GM23338 (cell line): ENCODE measurements around the gene SIRPB2. TPM values are rescaled to one million over a fixed set of nuclear protein-coding genes. Genes with fewer than 3 reads are reported as not detected.

Experiments used
- ATAC-seq: fragments of 200-7000 bp; cut with Tn5 transposase; 3 replicates; pipeline ENCODE4 v1.9.1; 2020
- DNase-seq: peaks from one replicate; pipeline ENCODE4 v3.0.0-alpha.2; 2015; ENCODE audit warnings: low spot score
- H2AFZ ChIP-seq: fragments of 200-600 bp; sonication (generic); 2 replicates; pipeline ENCODE4 v1.8.0; 2016; ENCODE audit warnings: antibody characterized with exemption, mild to moderate bottlenecking, moderate library complexity
- H3F3A ChIP-seq: fragments of 200-600 bp; sonication (generic); replicated peaks from 2 replicates; pipeline ENCODE4 v1.8.0; 2017; ENCODE audit warnings: antibody characterized with exemption, mixed run types, low read depth
- H3K27ac ChIP-seq: fragments of 200-600 bp; sonication (generic); 2 replicates; pipeline ENCODE4 v1.6.1; 2016; ENCODE audit warnings: low read depth
- H3K27me3 ChIP-seq: fragments of 200-600 bp; sonication (generic); 2 replicates; pipeline ENCODE4 v1.8.0; 2016; ENCODE audit warnings: mild to moderate bottlenecking, mixed run types, moderate library complexity; ENCODE audit not compliant: insufficient read depth
- H3K36me3 ChIP-seq: fragments of 200-600 bp; sonication (generic); 2 replicates; pipeline ENCODE4 v1.8.0; 2016; ENCODE audit warnings: mild to moderate bottlenecking; ENCODE audit not compliant: insufficient read depth
- H3K4me1 ChIP-seq: fragments of 200-600 bp; sonication (generic); 2 replicates; pipeline ENCODE4 v1.8.0; 2016; ENCODE audit warnings: mild to moderate bottlenecking, moderate library complexity; ENCODE audit not compliant: insufficient read depth
- H3K4me2 ChIP-seq: fragments of 200-600 bp; sonication (generic); 2 replicates; pipeline ENCODE4 v1.7.1; 2017; ENCODE audit warnings: mixed run types
- H3K4me3 ChIP-seq: fragments of 200-600 bp; sonication (generic); 2 replicates; pipeline ENCODE4 v1.6.1; 2016; ENCODE audit warnings: mixed run types
- H3K79me2 ChIP-seq: fragments of 200-600 bp; sonication (generic); replicated peaks from 2 replicates; pipeline ENCODE4 v1.8.0; 2017; ENCODE audit warnings: mild to moderate bottlenecking; ENCODE audit not compliant: insufficient read depth
- H3K9me2 ChIP-seq: fragments of 200-600 bp; sonication (generic); 2 replicates; pipeline ENCODE4 v1.8.0; 2017; ENCODE audit not compliant: insufficient read depth
- H4K20me1 ChIP-seq: fragments of 200-600 bp; sonication (generic); replicated peaks from 2 replicates; pipeline ENCODE4 v1.8.0; 2017; ENCODE audit warnings: mild to moderate bottlenecking; ENCODE audit not compliant: insufficient read depth
- H3K27ac Mint-ChIP-seq: 2 replicates; pipeline ENCODE4 v1.8.0; 2020; ENCODE audit warnings: inconsistent platforms, mild to moderate bottlenecking, moderate library complexity, mixed read lengths
- H3K27me3 Mint-ChIP-seq: 3 replicates; pipeline ENCODE4 v1.8.0; 2022; ENCODE audit warnings: low read depth, mild to moderate bottlenecking, moderate library complexity, mixed read lengths, inconsistent platforms; ENCODE audit not compliant: insufficient read depth, poor library complexity
- H3K36me3 Mint-ChIP-seq: 3 replicates; pipeline ENCODE4 v1.8.0; 2021; ENCODE audit warnings: low read depth, mild to moderate bottlenecking, inconsistent platforms, moderate library complexity, mixed read lengths
- H3K4me1 Mint-ChIP-seq: 3 replicates; pipeline ENCODE4 v1.8.0; 2020; ENCODE audit warnings: mild to moderate bottlenecking, inconsistent platforms, mixed read lengths
- H3K4me3 Mint-ChIP-seq: 3 replicates; pipeline ENCODE4 v1.8.0; 2021; ENCODE audit warnings: moderate library complexity, mild to moderate bottlenecking, inconsistent platforms, mixed read lengths
- H3K9me3 Mint-ChIP-seq: 3 replicates; pipeline ENCODE4 v1.8.0; 2020; ENCODE audit warnings: moderate library complexity, mild to moderate bottlenecking, inconsistent platforms, mixed read lengths
- CREB1 ChIP-seq: fragments of 250-450 bp; sonication (Bioruptor Pico); IDR thresholded peaks from 2 replicates; pipeline ENCODE4 v1.5.0; 2020; ENCODE audit warnings: low read depth, mild to moderate bottlenecking, moderate library complexity
- ETS1 ChIP-seq: IDR thresholded peaks from 2 replicates; pipeline ENCODE4 v1.6.1; 2016; ENCODE audit warnings: antibody characterized with exemption
- EZH2 ChIP-seq: fragments of 200-600 bp; sonication (generic); IDR thresholded peaks from one replicate; pipeline ENCODE4 v1.8.0; 2017; ENCODE audit warnings: antibody characterized with exemption, mild to moderate bottlenecking, low read depth; ENCODE audit not compliant: unreplicated experiment
- EZH2phosphoT487 ChIP-seq: fragments of 200-600 bp; sonication (generic); IDR thresholded peaks from one replicate; pipeline ENCODE4 v1.8.1; 2018; ENCODE audit warnings: antibody characterized with exemption; ENCODE audit not compliant: unreplicated experiment
- JUNB ChIP-seq: IDR thresholded peaks from one replicate; pipeline ENCODE4 v1.6.1; 2016; ENCODE audit warnings: antibody characterized with exemption; ENCODE audit not compliant: unreplicated experiment
- NANOG ChIP-seq: IDR thresholded peaks from 2 replicates; pipeline ENCODE4 v1.6.1; 2016; ENCODE audit warnings: antibody characterized with exemption, borderline replicate concordance
- POLR2AphosphoS5 ChIP-seq: IDR thresholded peaks from 2 replicates; pipeline ENCODE4 v1.6.1; 2016; ENCODE audit warnings: antibody characterized with exemption, low read depth
- STAT1 ChIP-seq: IDR thresholded peaks from one replicate; pipeline ENCODE4 v1.6.1; 2016; ENCODE audit warnings: antibody characterized with exemption; ENCODE audit not compliant: unreplicated experiment
- ZNF114 ChIP-seq: fragments of 250-450 bp; sonication (Bioruptor Pico); IDR thresholded peaks from 2 replicates; pipeline ENCODE4 v1.5.0; 2020; ENCODE audit warnings: mild to moderate bottlenecking, moderate library complexity
- ZNF331 ChIP-seq: fragments of 250-450 bp; sonication (Bioruptor Pico); IDR thresholded peaks from 2 replicates; pipeline ENCODE4 v1.5.0; 2020; ENCODE audit warnings: low read depth, mild to moderate bottlenecking, moderate library complexity
- polyA plus RNA-seq: library from polyadenylated mRNA; unstranded; fragments of >200 nt; fragmentation: Nextera tagmentation; extraction: Ambion mirVana; gene quantifications from 2 replicates; pipeline ENCODE4 v1.2.1, GENCODE V29; 2016
- total RNA-seq: library from RNA; depleted of rRNA; stranded (reverse); fragments of >200 nt; shearing (Covaris generic); gene quantifications from 2 replicates; pipeline ENCODE4 v1.2.3, GENCODE V29; 2014
- TF ChIP-seq, protein P1 (sequence below): fragments of 250-450 bp; sonication (Bioruptor Pico); IDR thresholded peaks from 2 replicates; pipeline ENCODE4 v1.5.0; 2020; ENCODE audit warnings: mild to moderate bottlenecking, moderate library complexity
- TF ChIP-seq, protein P2 (sequence below), 2 experiments: fragments of 200-600 bp in 1 of 2; sonication (generic) in 1 of 2; conservative IDR thresholded peaks; 2 replicates each; pipeline versions ENCODE4 v1.5.1 to v1.6.1; 2016 to 2017; ENCODE audit warnings: antibody characterized with exemption in 2 of 2, low read depth in 2 of 2, mild to moderate bottlenecking in 2 of 2, moderate library complexity in 1 of 2
- TF ChIP-seq, protein P3 (sequence below): IDR thresholded peaks from one replicate; pipeline ENCODE4 v1.6.1; 2018; ENCODE audit warnings: antibody characterized with exemption; ENCODE audit not compliant: unreplicated experiment

Gene SIRPB2
- total and polyA plus RNA-seq, 2 experiments from 2014 or later = 0.29 TPM; not detected in 1

DNA sequence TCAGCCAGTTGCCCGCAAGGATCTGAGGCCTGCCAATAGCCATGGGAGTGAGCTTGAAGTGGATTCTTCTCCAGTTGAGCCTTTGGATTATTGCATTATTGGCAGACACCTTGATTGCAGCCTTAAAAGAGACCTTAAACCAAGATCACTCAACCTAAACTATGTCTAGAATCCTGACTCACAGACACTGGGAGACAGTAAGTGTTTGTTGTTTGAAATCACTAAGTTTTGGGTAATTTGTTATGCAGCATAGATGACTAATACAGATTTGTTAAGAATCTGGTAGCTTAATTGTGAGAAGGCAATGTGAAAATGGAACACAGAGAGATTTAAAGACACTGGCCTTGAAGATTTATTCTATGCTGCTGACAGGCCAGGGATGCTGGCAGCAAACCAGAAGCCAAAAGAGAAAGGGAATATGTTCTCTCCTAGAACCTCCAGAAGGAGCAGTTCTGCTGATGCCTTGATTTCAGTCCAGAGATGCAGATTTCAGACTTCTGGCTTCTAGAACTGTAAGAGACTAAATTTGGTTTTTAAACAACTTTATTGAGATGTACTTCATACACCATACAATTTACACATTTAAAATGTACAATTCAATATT is 48.7 kb upstream of the SIRPB2 start:
- Histone ChIP-seq H4K20me1 (no peaks in the 10 kb centered on the region), H3K4me2 (no peak overlapping the region), H3K4me3 (no peak overlapping the region), H3F3A (no peaks in the 10 kb centered on the region), H3K79me2 (no peaks in the 10 kb centered on the region), H3K9me2 (no peaks in the 10 kb centered on the region), H3K27ac (no peak overlapping the region), H3K4me1 (no peaks in the 10 kb centered on the region), H3K27me3 (no peaks in the 10 kb centered on the region), H3K36me3 (no peaks in the 10 kb centered on the region), H2AFZ (no peak overlapping the region)
- no peaks in the 10 kb centered on the region; the same call in 1 of the 3 replicates for H3K9me3 Mint-ChIP-seq
- no peaks in the 10 kb centered on the region for H3K4me1 Mint-ChIP-seq
- TF ChIP-seq ZNF114 (CRISPR knock-in tag) (no peak), CREB1 (CRISPR knock-in tag) (no peak), STAT1 (no peak), ETS1 (no peak), NANOG (no peak), POLR2AphosphoS5 (no peak), ZNF331 (CRISPR knock-in tag) (no peak), JUNB (no peak), EZH2 (no peak), EZH2phosphoT487 (no peak)
- TF ChIP-seq, protein P1, sequence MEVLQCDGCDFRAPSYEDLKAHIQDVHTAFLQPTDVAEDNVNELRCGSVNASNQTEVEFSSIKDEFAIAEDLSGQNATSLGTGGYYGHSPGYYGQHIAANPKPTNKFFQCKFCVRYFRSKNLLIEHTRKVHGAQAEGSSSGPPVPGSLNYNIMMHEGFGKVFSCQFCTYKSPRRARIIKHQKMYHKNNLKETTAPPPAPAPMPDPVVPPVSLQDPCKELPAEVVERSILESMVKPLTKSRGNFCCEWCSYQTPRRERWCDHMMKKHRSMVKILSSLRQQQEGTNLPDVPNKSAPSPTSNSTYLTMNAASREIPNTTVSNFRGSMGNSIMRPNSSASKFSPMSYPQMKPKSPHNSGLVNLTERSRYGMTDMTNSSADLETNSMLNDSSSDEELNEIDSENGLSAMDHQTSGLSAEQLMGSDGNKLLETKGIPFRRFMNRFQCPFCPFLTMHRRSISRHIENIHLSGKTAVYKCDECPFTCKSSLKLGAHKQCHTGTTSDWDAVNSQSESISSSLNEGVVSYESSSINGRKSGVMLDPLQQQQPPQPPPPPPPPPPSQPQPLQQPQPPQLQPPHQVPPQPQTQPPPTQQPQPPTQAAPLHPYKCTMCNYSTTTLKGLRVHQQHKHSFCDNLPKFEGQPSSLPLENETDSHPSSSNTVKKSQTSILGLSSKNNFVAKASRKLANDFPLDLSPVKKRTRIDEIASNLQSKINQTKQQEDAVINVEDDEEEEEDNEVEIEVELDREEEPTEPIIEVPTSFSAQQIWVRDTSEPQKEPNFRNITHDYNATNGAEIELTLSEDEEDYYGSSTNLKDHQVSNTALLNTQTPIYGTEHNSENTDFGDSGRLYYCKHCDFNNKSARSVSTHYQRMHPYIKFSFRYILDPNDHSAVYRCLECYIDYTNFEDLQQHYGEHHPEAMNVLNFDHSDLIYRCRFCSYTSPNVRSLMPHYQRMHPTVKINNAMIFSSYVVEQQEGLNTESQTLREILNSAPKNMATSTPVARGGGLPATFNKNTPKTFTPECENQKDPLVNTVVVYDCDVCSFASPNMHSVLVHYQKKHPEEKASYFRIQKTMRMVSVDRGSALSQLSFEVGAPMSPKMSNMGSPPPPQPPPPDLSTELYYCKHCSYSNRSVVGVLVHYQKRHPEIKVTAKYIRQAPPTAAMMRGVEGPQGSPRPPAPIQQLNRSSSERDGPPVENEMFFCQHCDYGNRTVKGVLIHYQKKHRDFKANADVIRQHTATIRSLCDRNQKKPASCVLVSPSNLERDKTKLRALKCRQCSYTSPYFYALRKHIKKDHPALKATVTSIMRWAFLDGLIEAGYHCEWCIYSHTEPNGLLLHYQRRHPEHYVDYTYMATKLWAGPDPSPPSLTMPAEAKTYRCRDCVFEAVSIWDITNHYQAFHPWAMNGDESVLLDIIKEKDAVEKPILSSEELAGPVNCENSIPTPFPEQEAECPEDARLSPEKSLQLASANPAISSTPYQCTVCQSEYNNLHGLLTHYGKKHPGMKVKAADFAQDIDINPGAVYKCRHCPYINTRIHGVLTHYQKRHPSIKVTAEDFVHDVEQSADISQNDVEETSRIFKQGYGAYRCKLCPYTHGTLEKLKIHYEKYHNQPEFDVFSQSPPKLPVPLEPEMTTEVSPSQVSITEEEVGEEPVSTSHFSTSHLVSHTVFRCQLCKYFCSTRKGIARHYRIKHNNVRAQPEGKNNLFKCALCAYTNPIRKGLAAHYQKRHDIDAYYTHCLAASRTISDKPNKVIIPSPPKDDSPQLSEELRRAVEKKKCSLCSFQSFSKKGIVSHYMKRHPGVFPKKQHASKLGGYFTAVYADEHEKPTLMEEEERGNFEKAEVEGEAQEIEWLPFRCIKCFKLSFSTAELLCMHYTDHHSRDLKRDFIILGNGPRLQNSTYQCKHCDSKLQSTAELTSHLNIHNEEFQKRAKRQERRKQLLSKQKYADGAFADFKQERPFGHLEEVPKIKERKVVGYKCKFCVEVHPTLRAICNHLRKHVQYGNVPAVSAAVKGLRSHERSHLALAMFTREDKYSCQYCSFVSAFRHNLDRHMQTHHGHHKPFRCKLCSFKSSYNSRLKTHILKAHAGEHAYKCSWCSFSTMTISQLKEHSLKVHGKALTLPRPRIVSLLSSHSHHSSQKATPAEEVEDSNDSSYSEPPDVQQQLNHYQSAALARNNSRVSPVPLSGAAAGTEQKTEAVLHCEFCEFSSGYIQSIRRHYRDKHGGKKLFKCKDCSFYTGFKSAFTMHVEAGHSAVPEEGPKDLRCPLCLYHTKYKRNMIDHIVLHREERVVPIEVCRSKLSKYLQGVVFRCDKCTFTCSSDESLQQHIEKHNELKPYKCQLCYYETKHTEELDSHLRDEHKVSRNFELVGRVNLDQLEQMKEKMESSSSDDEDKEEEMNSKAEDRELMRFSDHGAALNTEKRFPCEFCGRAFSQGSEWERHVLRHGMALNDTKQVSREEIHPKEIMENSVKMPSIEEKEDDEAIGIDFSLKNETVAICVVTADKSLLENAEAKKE (CRISPR knock-in tag) = no peak
- TF ChIP-seq, protein P2, sequence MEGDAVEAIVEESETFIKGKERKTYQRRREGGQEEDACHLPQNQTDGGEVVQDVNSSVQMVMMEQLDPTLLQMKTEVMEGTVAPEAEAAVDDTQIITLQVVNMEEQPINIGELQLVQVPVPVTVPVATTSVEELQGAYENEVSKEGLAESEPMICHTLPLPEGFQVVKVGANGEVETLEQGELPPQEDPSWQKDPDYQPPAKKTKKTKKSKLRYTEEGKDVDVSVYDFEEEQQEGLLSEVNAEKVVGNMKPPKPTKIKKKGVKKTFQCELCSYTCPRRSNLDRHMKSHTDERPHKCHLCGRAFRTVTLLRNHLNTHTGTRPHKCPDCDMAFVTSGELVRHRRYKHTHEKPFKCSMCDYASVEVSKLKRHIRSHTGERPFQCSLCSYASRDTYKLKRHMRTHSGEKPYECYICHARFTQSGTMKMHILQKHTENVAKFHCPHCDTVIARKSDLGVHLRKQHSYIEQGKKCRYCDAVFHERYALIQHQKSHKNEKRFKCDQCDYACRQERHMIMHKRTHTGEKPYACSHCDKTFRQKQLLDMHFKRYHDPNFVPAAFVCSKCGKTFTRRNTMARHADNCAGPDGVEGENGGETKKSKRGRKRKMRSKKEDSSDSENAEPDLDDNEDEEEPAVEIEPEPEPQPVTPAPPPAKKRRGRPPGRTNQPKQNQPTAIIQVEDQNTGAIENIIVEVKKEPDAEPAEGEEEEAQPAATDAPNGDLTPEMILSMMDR (conservative IDR thresholded peaks at IDR 0.05; ENCODE audit: low read depth in 2 of 2) = no peak
- TF ChIP-seq, protein P3, sequence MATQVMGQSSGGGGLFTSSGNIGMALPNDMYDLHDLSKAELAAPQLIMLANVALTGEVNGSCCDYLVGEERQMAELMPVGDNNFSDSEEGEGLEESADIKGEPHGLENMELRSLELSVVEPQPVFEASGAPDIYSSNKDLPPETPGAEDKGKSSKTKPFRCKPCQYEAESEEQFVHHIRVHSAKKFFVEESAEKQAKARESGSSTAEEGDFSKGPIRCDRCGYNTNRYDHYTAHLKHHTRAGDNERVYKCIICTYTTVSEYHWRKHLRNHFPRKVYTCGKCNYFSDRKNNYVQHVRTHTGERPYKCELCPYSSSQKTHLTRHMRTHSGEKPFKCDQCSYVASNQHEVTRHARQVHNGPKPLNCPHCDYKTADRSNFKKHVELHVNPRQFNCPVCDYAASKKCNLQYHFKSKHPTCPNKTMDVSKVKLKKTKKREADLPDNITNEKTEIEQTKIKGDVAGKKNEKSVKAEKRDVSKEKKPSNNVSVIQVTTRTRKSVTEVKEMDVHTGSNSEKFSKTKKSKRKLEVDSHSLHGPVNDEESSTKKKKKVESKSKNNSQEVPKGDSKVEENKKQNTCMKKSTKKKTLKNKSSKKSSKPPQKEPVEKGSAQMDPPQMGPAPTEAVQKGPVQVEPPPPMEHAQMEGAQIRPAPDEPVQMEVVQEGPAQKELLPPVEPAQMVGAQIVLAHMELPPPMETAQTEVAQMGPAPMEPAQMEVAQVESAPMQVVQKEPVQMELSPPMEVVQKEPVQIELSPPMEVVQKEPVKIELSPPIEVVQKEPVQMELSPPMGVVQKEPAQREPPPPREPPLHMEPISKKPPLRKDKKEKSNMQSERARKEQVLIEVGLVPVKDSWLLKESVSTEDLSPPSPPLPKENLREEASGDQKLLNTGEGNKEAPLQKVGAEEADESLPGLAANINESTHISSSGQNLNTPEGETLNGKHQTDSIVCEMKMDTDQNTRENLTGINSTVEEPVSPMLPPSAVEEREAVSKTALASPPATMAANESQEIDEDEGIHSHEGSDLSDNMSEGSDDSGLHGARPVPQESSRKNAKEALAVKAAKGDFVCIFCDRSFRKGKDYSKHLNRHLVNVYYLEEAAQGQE = no peak
- H3K4me3 Mint-ChIP-seq = no peak overlapping the region
- H3K27ac Mint-ChIP-seq = no peak overlapping the region
- ATAC-seq (no peak), DNase-seq (no peak)
- no peaks in the 10 kb centered on the region for H3K36me3 Mint-ChIP-seq
- peaks cover 4% of the 10 kb centered on the region for H3K27me3 Mint-ChIP-seq
